GM23248 (cell line): Measurements from ENCODE around the gene IFRD1.

Experiments
- EZH2 ChIP-seq: fragments of 200-600 bp; sonication (generic); IDR thresholded peaks from 2 replicates; pipeline ENCODE4 v1.6.1; 2018; ENCODE audit warnings: antibody characterized with exemption, mild to moderate bottlenecking; ENCODE audit not compliant: insufficient read depth, poor library complexity, severe bottlenecking
- EZH2phosphoT487 ChIP-seq: fragments of 200-600 bp; sonication (generic); IDR thresholded peaks from 2 replicates; pipeline ENCODE4 v1.6.1; 2018; ENCODE audit warnings: antibody characterized with exemption, moderate library complexity, mild to moderate bottlenecking, low read depth; ENCODE audit not compliant: insufficient read depth

GRCh38 chr7:112501801-112502503 is 51.7 kb downstream of the IFRD1 start:
- TF ChIP-seq EZH2: no peak
- no peak for TF ChIP-seq EZH2phosphoT487
